Measurements from ENCODE around the gene AGAP1.
"Not testable (repeated sequence)": the region's sequence is repeated elsewhere in the genome, so short reads cannot be mapped to it uniquely, and the experiment has no call there.

Gene AGAP1

GRCh38 chr2:235596272-235596671, 102.4 kb downstream of the AGAP1 start:
- no peak for DNase-seq

GRCh38 chr2:235597081-235597615, 103.3 kb downstream of the AGAP1 start:
- DNase-seq: no peak

- DNase-seq: no peak
Observed at GRCh38 chr2:235598026-235598425, 104.2 kb downstream of the AGAP1 start.

- no peak for DNase-seq
Observed at GRCh38 chr2:235598532-235599531, 105.0 kb downstream of the AGAP1 start.

DNA sequence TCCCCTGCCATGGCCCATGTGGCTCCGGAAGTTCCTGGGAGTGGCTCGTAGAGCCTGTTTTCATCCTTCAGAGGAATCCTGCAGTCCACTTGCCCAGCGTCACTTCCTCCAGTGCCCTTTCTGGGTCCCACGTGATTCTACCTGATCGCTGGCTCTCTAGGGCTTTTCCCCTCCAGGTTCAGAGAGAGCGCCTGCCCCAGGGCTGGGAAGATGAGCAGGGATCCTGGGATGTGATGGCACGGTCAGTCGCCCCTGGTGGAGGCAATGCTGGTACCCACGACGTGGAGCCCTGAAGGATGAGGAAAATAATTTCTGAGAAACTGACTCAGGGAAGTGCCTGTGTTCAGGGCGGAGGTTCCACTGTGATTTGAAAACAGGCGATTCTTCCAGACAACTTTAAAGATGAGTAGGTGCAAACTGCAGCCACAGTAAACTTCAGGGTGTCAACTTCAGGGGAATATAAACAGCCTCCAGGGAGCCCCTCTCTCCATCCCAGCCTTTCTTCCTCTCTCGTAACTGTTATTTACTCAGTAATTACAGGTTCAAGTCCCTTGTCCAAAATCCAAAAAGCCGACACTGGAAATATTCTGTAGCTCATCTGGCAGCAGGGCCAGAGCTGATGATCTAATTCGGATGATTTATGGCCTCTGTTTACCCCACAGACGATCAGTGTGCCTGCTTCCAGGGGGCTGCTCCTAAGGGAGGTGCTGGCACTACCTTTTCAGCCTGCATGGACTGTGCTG, 105.9 kb downstream of the AGAP1 start:
- DNase-seq: no peak

DNA sequence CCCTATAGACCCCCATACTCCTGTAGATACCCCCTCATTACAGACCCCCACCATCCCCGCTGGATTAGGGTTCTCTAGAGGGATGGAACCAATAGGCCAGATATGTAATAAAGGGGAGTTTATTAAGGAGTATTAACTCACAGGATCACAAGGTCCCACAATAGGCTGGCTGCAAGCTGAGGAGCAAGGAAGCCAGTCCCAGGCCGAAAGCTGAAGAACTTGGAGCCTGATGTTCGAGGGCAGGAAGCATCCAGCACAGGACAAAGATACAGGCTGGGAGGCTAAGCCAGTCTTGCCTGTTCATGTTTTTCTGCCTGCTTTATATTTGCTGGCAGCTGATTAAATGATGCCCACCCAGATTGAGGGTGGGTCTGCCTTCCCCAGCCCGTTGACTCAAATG, 106.6 kb downstream of the AGAP1 start:
- DNase-seq: no peak

- DNase-seq: no peak
Observed at GRCh38 chr2:235600926-235601325, 107.1 kb downstream of the AGAP1 start.

GRCh38 chr2:235601960-235602704, 108.3 kb downstream of the AGAP1 start:
- no peak for DNase-seq

- DNase-seq: not testable (repeated sequence)
Observed at GRCh38 chr2:235602971-235603370, 109.1 kb downstream of the AGAP1 start.

- no peak for DNase-seq
Observed at GRCh38 chr2:235603659-235604058, 109.8 kb downstream of the AGAP1 start.

GRCh38 chr2:235605312-235606003, 111.6 kb downstream of the AGAP1 start:
- DNase-seq: no peak

DNA sequence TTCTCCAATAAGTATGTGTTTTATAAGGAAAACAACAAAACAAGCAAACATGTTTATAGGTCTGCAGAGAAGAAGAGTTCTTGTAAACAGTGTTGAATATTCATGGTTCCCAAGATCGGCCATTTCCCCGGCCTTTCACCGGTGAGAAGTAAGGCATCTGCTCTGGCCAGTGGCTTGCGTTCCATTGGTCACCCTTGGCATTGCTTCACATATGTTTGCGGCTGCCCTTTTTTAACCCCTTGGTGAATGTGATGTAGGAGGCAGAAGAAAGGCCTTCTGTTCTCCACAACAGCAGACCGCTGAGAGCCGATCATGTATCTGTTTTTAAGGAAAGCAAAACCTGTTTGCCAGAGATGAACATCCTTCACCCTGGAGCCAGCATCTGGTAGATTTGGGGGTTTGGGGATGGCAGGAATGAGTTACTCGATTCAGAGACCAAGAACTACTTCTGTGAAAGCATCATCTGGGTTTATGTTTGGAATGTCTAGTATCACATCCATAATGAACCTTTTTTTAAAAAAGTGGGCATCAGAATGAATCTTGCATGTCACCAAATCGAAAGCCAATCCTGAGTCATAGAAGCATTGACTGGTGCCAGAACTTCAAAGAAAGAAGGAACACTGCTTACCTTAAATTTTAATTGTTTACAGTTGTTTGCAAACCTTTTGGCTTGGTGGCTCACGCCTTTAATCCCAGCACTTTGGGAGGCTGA, 112.3 kb downstream of the AGAP1 start:
- DNase-seq: no peak

DNA sequence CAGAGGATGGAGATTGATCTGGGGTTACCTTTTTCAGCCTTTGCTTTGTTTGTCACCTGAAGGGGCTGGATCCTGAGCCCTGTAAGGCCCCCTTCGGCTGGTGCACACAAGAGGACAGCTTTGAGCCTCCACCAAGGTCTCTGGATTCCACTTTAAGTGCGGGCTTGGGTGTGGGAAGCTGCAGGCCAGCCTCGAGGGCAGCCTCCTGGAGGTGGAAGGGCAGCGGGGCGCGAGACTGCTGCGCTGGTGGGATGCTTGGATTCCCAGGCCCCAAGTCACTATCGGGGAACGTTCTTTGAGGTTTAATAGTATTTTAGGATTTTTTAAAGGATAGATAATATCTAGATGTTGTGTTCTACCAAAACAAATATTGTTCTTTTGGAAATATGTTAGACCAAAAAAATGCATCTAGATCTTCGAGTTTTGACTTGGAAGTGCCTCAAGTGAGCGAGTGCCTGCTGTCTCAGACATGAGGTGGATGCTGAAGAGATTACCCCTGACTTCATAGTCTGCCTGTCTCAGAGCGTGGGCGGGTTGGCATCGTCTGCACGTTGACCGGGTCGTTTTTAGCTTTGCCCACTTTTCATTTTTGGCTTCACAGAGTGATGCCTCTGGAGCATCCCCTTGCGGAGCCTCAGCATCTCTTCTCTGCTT, 113.8 kb downstream of the AGAP1 start:
- no peak for DNase-seq

- DNase-seq: no peak
Observed at GRCh38 chr2:235608200-235608887, 114.5 kb downstream of the AGAP1 start.

DNA sequence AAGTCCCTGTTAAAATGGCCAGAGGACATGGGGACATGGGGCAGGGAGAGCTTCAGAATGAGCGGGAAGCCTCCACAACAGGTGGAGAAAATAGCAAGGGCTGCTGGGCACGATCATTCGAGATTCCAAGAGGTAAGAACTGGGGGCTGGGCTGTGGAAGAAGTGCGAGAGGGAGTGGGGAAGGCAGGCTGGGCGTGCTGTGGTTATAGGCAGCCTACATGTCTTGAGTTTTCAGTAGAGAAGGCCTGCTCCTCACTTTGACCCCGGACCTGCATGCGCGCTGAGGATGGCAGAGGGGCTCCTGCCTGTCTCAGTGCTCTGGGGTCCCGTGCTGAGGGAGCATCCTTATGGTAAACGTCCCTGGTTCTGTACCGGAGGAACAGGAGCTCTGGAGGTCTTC, 115.5 kb downstream of the AGAP1 start:
- no peak for DNase-seq

- DNase-seq: no peak
Observed at GRCh38 chr2:235609746-235610145, 115.9 kb downstream of the AGAP1 start.

GRCh38 chr2:235610696-235611257, 116.9 kb downstream of the AGAP1 start:
- DNase-seq: no peak

- DNase-seq: no peak
Observed at GRCh38 chr2:235611349-235611748, 117.5 kb downstream of the AGAP1 start.

- no peak for DNase-seq
Observed at GRCh38 chr2:235611756-235612155, 117.9 kb downstream of the AGAP1 start.

Measured in Kasumi-1 (cell line).